HEK293 (cell line): ENCODE results near the gene ZDHHC8.

Experiments
- CTCF ChIA-PET: fragments of 350-600 bp; formaldehyde crosslinking; extraction: SDS; loops from one replicate; lab custom pipeline; 2021; ENCODE audit warnings: antibody characterized with exemption; lab: Yijun Ruan, JAX
- POLR2A ChIA-PET: fragments of 300-600 bp; formaldehyde crosslinking; extraction: SDS; loops from one replicate; lab custom pipeline; 2020; ENCODE audit warnings: antibody characterized with exemption, inconsistent platforms; lab: Yijun Ruan, JAX
- H3K27ac ChIP-seq: fragments of 200-500 bp; sonication (Bioruptor generic); 2 replicates; pipeline ENCODE4 v1.5.1; 2014; ENCODE audit warnings: low read depth, low read length, control low read depth, inconsistent platforms; ENCODE audit errors: extremely low read depth
- H3K36me3 ChIP-seq, 2 experiments: fragments of 200-500 bp in 1 of 2; sonication (Bioruptor generic) in 1 of 2; 1 replicate in 1 of 2; 2 replicates in 1 of 2; pipeline ENCODE4 v1.5.1; 2014 to 2017; ENCODE audit warnings: inconsistent platforms in 2 of 2, low read length in 2 of 2; ENCODE audit not compliant: control insufficient read depth in 2 of 2, insufficient read depth in 1 of 2
- H3K4me1 ChIP-seq: fragments of 200-500 bp; sonication (Bioruptor generic); 2 replicates; pipeline ENCODE4 v1.5.1; 2014; ENCODE audit warnings: mild to moderate bottlenecking, low read length, inconsistent platforms; ENCODE audit not compliant: control insufficient read depth, insufficient read depth
- H3K4me3 ChIP-seq: 2 replicates; pipeline ENCODE4 v1.5.1; 2011; ENCODE audit warnings: low read depth, mild to moderate bottlenecking, control low read depth, low read length, moderate library complexity
- H3K9me3 ChIP-seq: fragments of 200-500 bp; sonication (Bioruptor generic); 2 replicates; pipeline ENCODE4 v1.5.1; 2014; ENCODE audit warnings: low read depth, low read length, inconsistent platforms; ENCODE audit not compliant: control insufficient read depth, insufficient read depth
- GFI1B ChIP-seq: fragments of 450-650 bp; formaldehyde crosslinking; IDR thresholded peaks from 2 replicates; pipeline ENCODE4 v1.5.1; 2016; ENCODE audit warnings: missing biosample characterization, missing genetic modification characterization
- HOXC10 ChIP-seq: sonication (generic); formaldehyde crosslinking; IDR thresholded peaks from 2 replicates; pipeline ENCODE4 v1.8.1; 2023; ENCODE audit warnings: mild to moderate bottlenecking, missing genetic modification reagents
- IKZF3 ChIP-seq: fragments of 450-650 bp; IDR thresholded peaks from 2 replicates; pipeline ENCODE4 v1.5.0; 2018; ENCODE audit warnings: missing biosample characterization, mild to moderate bottlenecking, missing genetic modification characterization, moderate library complexity
- KLF17 ChIP-seq: fragments of 450-650 bp; formaldehyde crosslinking; IDR thresholded peaks from 2 replicates; pipeline ENCODE4 v1.5.1; 2016; ENCODE audit warnings: missing biosample characterization, missing genetic modification characterization
- MZF1 ChIP-seq: fragments of 450-650 bp; formaldehyde crosslinking; IDR thresholded peaks from 2 replicates; pipeline ENCODE4 v1.5.1; 2017; ENCODE audit warnings: missing biosample characterization, missing genetic modification characterization, borderline replicate concordance
- ZBTB11 ChIP-seq: fragments of 450-650 bp; formaldehyde crosslinking; conservative IDR thresholded peaks from 2 replicates; pipeline ENCODE4 v1.5.1; 2016; ENCODE audit warnings: low read depth, missing biosample characterization, missing genetic modification characterization
- ZNF148 ChIP-seq: fragments of 450-650 bp; formaldehyde crosslinking; IDR thresholded peaks from 2 replicates; pipeline ENCODE4 v1.5.0; 2017; ENCODE audit warnings: missing biosample characterization, missing genetic modification characterization, borderline replicate concordance
- ZNF248 ChIP-seq: fragments of 450-650 bp; formaldehyde crosslinking; IDR thresholded peaks from 2 replicates; pipeline ENCODE4 v1.5.1; 2017; ENCODE audit warnings: missing biosample characterization, missing genetic modification characterization
- ZNF26 ChIP-seq: fragments of 450-650 bp; formaldehyde crosslinking; IDR thresholded peaks from 2 replicates; pipeline ENCODE4 v1.5.1; 2016; ENCODE audit warnings: missing biosample characterization, missing genetic modification characterization
- ZNF266 ChIP-seq: fragments of 450-650 bp; formaldehyde crosslinking; IDR thresholded peaks from 2 replicates; pipeline ENCODE4 v1.5.1; 2016; ENCODE audit warnings: missing biosample characterization, missing genetic modification characterization, low read depth
- ZNF280C ChIP-seq: fragments of 450-650 bp; formaldehyde crosslinking; IDR thresholded peaks from 2 replicates; pipeline ENCODE4 v1.5.1; 2016; ENCODE audit warnings: missing biosample characterization, missing genetic modification characterization
- ZNF280D ChIP-seq: fragments of 450-650 bp; formaldehyde crosslinking; IDR thresholded peaks from 2 replicates; pipeline ENCODE4 v1.5.1; 2016; ENCODE audit warnings: missing biosample characterization, missing genetic modification characterization
- ZNF366 ChIP-seq: fragments of 450-650 bp; formaldehyde crosslinking; conservative IDR thresholded peaks from 2 replicates; pipeline ENCODE4 v1.5.1; 2016; ENCODE audit warnings: missing biosample characterization, missing genetic modification characterization
- ZNF416 ChIP-seq: fragments of 450-650 bp; formaldehyde crosslinking; IDR thresholded peaks from 2 replicates; pipeline ENCODE4 v1.5.1; 2016; ENCODE audit warnings: missing biosample characterization, missing genetic modification characterization
- ZNF549 ChIP-seq: fragments of 450-650 bp; IDR thresholded peaks from 2 replicates; pipeline ENCODE4 v1.5.1; 2018; ENCODE audit warnings: missing biosample characterization, missing genetic modification characterization, mild to moderate bottlenecking, inconsistent platforms, moderate library complexity
- ZNF555 ChIP-seq: fragments of 450-650 bp; formaldehyde crosslinking; conservative IDR thresholded peaks from 2 replicates; pipeline ENCODE4 v1.5.1; 2017; ENCODE audit warnings: missing biosample characterization, mild to moderate bottlenecking, missing genetic modification characterization, inconsistent platforms
- ZNF558 ChIP-seq: fragments of 450-650 bp; formaldehyde crosslinking; IDR thresholded peaks from 2 replicates; pipeline ENCODE4 v1.5.1; 2016; ENCODE audit warnings: missing biosample characterization, missing genetic modification characterization
- ZNF692 ChIP-seq: fragments of 450-650 bp; formaldehyde crosslinking; IDR thresholded peaks from 2 replicates; pipeline ENCODE4 v1.5.1; 2016; ENCODE audit warnings: missing biosample characterization, missing genetic modification characterization
- ZNF704 ChIP-seq: fragments of 450-650 bp; formaldehyde crosslinking; IDR thresholded peaks from 2 replicates; pipeline ENCODE4 v1.5.1; 2016; ENCODE audit warnings: missing biosample characterization, missing genetic modification characterization
- ZNF785 ChIP-seq: fragments of 450-650 bp; formaldehyde crosslinking; IDR thresholded peaks from 2 replicates; pipeline ENCODE4 v1.5.1; 2016; ENCODE audit warnings: missing biosample characterization, missing genetic modification characterization

ZDHHC8 gene

GRCh38 chr22:20172141-20172613 is 40.6 kb downstream of the ZDHHC8 start (continued):
- TF ChIP-seq ZNF692 (tag by site-specific recombination) (no peak), IKZF3 (tag by site-specific recombination) (no peak), ZNF549 (tag by site-specific recombination) (no peak), GFI1B (tag by site-specific recombination) (no peak), ZNF366 (no peak), ZNF26 (tag by site-specific recombination) (no peak), MZF1 (tag by site-specific recombination) (no peak), ZNF266 (tag by site-specific recombination) (no peak), ZNF148 (no peak), HOXC10 (no peak)

- Histone ChIP-seq H3K4me1 (peaks cover 2% of the 10 kb centered on the region; the same call in 1 of the 2 replicates), H3K36me3 (no peaks in the 10 kb centered on the region), H3K4me3 (no peak overlapping the region), H3K9me3 (no peaks in the 10 kb centered on the region), H3K27ac (no peak overlapping the region)
- ChIA-PET CTCF (interaction anchor here (0.7 to 1.1 kb wide), 3 partner anchors 14 to 566 kb away, joined by 3 read pairs; no protein-coding TSS in a partner anchor), POLR2A (no interaction called here)
- TF ChIP-seq ZNF280C (tag by site-specific recombination) (no peak), ZNF785 (tag by site-specific recombination) (no peak), ZNF704 (tag by site-specific recombination) (no peak), ZBTB11 (tag by site-specific recombination) (no peak), KLF17 (tag by site-specific recombination) (no peak), ZNF248 (tag by site-specific recombination) (no peak), ZNF558 (tag by site-specific recombination) (no peak), ZNF416 (tag by site-specific recombination) (no peak), ZNF555 (no peak), ZNF280D (tag by site-specific recombination) (no peak)
Observed at GRCh38 chr22:20173246-20173645, 41.6 kb downstream of the ZDHHC8 start.
